ENCODE results near the gene LAMA2. TPM values are rescaled to one million over a fixed set of nuclear protein-coding genes. Genes with fewer than 3 reads are reported as not detected.

Gene LAMA2
- total RNA-seq, 4 donors from 2014 or later: 97.3 to 509 (median 200) TPM

GRCh38 chr6:129210684-129211083 is 327.7 kb downstream of the LAMA2 start:
- no peak for ATAC-seq (ENCODE audit: low FRiP score)

GRCh38 chr6:129211626-129212025 is 328.7 kb downstream of the LAMA2 start:
- TF ChIP-seq CTCF (IDR thresholded peaks at IDR 0.05): no peak
- ATAC-seq (ENCODE audit: low FRiP score) (no peak), DNase-seq (ENCODE audit: low spot score) (no peak)

More at GRCh38 chr6:129210684-129211083, 327.7 kb downstream of the LAMA2 start:
- no peak for TF ChIP-seq CTCF (IDR thresholded peaks at IDR 0.05)
- DNase-seq (ENCODE audit: low spot score): no peak

GRCh38 chr6:129212081-129212480 is 329.1 kb downstream of the LAMA2 start:
- TF ChIP-seq CTCF (IDR thresholded peaks at IDR 0.05): no peak
- ATAC-seq (ENCODE audit: low FRiP score) (no peak), DNase-seq (ENCODE audit: low spot score) (no peak)

GRCh38 chr6:129215246-129215645 is 332.3 kb downstream of the LAMA2 start:
- TF ChIP-seq CTCF (IDR thresholded peaks at IDR 0.05): no peak
- no peak for DNase-seq (ENCODE audit: low spot score)
- no peak for ATAC-seq (ENCODE audit: low FRiP score)

DNA sequence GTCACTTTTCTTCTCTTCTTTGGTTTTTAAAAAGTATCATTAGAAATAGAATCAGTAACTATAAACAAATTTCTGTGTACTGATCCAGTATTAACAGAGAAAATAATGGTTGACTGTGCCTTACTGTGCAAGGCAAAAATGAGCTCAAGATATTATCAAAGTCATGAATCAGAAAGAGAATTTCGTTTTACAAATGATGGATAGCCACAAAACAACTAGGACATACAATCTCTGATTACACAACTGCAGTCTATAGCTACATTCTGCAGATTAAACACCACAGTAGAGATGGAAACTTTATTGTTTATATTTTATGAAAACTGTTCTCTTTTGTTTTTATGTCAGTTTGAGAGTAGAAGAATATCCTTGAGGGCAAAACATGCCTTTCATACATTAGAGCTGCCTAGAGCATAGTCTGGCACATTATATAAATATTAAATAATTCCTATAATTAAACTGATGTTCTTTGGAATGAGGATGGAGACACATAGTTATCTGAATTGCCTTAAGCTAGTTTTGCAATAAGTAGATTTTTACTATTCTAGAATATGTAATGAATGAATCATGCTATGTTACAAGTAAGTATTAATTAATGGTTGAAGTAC is 333.1 kb downstream of the LAMA2 start:
- TF ChIP-seq CTCF (IDR thresholded peaks at IDR 0.05): no peak
- ATAC-seq (ENCODE audit: low FRiP score) (no peak), DNase-seq (ENCODE audit: low spot score) (no peak)

GRCh38 chr6:129217701-129218100 is 334.8 kb downstream of the LAMA2 start:
- DNase-seq (ENCODE audit: low spot score) (no peak), ATAC-seq (ENCODE audit: low FRiP score) (no peak)
- TF ChIP-seq CTCF (IDR thresholded peaks at IDR 0.05): no peak

- no peak for DNase-seq (ENCODE audit: low spot score)
- no peak for TF ChIP-seq CTCF (IDR thresholded peaks at IDR 0.05)
- no peak for ATAC-seq (ENCODE audit: low FRiP score)
Measured at GRCh38 chr6:129233458-129234134, 350.7 kb downstream of the LAMA2 start.

All from omental fat pad (tissue), 4 donors.